Activated naive CD4-positive, alpha-beta T cell treated with anti-CD3 and anti-CD28 coated beads, Interleukin-2, amount 50 U/mL, for 72 hours (primary cell): ENCODE data around the gene DGKB. TPM values are rescaled to one million over a fixed set of nuclear protein-coding genes. Genes with fewer than 3 reads are reported as not detected.

ENCODE experiments used
- ATAC-seq, 2 donors: fragments of 150-1000 bp; cut with Tn5 transposase; 2 replicates each; pipeline ENCODE4 v1.10.0; 2021; ENCODE audit warnings: mild to moderate bottlenecking in 2 of 2, moderate library complexity in 2 of 2
- DNase-seq, 2 donors: peaks; one replicate each; pipeline ENCODE4 v3.0.0; 2021 to 2022; ENCODE audit warnings: low spot score in 2 of 2
- H3K27ac Mint-ChIP-seq, 2 donors: one replicate each; pipeline ENCODE4 v1.8.0; 2022; ENCODE audit warnings: mild to moderate bottlenecking in 2 of 2, mixed read lengths in 2 of 2
- H3K36me3 Mint-ChIP-seq, 2 donors: one replicate each; pipeline ENCODE4 v1.8.0; 2022; ENCODE audit warnings: mixed read lengths in 2 of 2
- H3K9me3 Mint-ChIP-seq, 2 donors: one replicate each; pipeline ENCODE4 v1.8.0; 2022; ENCODE audit warnings: mixed read lengths in 2 of 2
- total RNA-seq, 2 donors: library from RNA; stranded (reverse); gene quantifications; one replicate each; pipeline ENCODE4 v1.2.3, GENCODE V29; 2022

Gene DGKB
- total RNA-seq, 2 donors from 2014 or later: not detected

GRCh38 chr7:14206121-14206520 lies 696.4 kb downstream of the DGKB start:
- Mint-ChIP-seq H3K9me3 (peaks cover 7 to 9% of the 10 kb centered on the region in 2 donors), H3K36me3 (no peaks in the 10 kb centered on the region), H3K27ac (no peak overlapping the region)
- DNase-seq (no peak), ATAC-seq (no peak)

- ATAC-seq (no peak), DNase-seq (no peak)
- Mint-ChIP-seq H3K9me3 (peaks cover 5 to 7% of the 10 kb centered on the region in 2 donors), H3K36me3 (no peaks in the 10 kb centered on the region), H3K27ac (no peak overlapping the region)
Measured at GRCh38 chr7:14201353-14201752, 701.2 kb downstream of the DGKB start.

- H3K36me3 Mint-ChIP-seq: no peaks in the 10 kb centered on the region
- ATAC-seq (no peak), DNase-seq (no peak)
- H3K27ac Mint-ChIP-seq: no peak overlapping the region
- H3K9me3 Mint-ChIP-seq: peaks cover 5 to 7% of the 10 kb centered on the region in 2 donors
Measured at GRCh38 chr7:14199336-14199735, 703.2 kb downstream of the DGKB start.

GRCh38 chr7:14197280-14197679 lies 705.3 kb downstream of the DGKB start:
- no peak for ATAC-seq
- Mint-ChIP-seq H3K9me3 (peaks cover 5 to 7% of the 10 kb centered on the region in 2 donors), H3K27ac (no peak overlapping the region), H3K36me3 (no peaks in the 10 kb centered on the region)
- DNase-seq: no peak

- no peak for ATAC-seq
- no peak for DNase-seq
- H3K9me3 Mint-ChIP-seq: peaks cover 5 to 7% of the 10 kb centered on the region in 2 donors
- no peaks in the 10 kb centered on the region for H3K36me3 Mint-ChIP-seq
- no peak overlapping the region for H3K27ac Mint-ChIP-seq
Measured at GRCh38 chr7:14196555-14196954, 706.0 kb downstream of the DGKB start.

GRCh38 chr7:14195871-14196270 lies 706.7 kb downstream of the DGKB start:
- Mint-ChIP-seq H3K27ac (no peak overlapping the region), H3K36me3 (no peaks in the 10 kb centered on the region), H3K9me3 (peaks cover 0 to 11% of the 10 kb centered on the region in 2 donors)
- ATAC-seq (no peak), DNase-seq (no peak)

- peaks cover 0 to 11% of the 10 kb centered on the region in 2 donors for H3K9me3 Mint-ChIP-seq
- H3K27ac Mint-ChIP-seq: no peak overlapping the region
- no peak for ATAC-seq
- no peak for DNase-seq
- no peaks in the 10 kb centered on the region for H3K36me3 Mint-ChIP-seq
Measured at GRCh38 chr7:14195079-14195478, 707.5 kb downstream of the DGKB start.

DNA sequence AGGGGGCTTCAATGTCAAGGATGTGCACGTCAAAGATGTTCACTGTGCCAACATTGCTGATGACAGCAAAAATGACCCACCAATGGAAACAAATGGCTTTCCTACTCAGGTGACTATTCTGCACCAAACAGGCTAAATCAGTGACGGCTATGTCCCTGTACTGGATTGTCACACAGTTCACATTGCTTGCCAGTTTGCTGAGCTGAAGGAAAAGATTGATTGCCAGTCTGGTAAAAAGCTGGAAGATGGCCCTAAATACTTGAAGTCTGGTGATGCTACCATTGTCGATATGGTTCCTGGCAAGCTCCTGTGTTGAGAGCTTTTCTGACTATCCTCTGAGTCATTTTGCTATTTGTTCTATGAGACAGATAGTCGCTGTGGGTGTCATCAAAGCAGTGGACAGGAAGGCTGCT lies 710.9 kb downstream of the DGKB start:
- no peak for ATAC-seq
- H3K9me3 Mint-ChIP-seq: peaks cover 8 to 23% of the 10 kb centered on the region in 2 donors
- no peak overlapping the region for H3K27ac Mint-ChIP-seq
- H3K36me3 Mint-ChIP-seq: no peaks in the 10 kb centered on the region
- no peak for DNase-seq

DNA sequence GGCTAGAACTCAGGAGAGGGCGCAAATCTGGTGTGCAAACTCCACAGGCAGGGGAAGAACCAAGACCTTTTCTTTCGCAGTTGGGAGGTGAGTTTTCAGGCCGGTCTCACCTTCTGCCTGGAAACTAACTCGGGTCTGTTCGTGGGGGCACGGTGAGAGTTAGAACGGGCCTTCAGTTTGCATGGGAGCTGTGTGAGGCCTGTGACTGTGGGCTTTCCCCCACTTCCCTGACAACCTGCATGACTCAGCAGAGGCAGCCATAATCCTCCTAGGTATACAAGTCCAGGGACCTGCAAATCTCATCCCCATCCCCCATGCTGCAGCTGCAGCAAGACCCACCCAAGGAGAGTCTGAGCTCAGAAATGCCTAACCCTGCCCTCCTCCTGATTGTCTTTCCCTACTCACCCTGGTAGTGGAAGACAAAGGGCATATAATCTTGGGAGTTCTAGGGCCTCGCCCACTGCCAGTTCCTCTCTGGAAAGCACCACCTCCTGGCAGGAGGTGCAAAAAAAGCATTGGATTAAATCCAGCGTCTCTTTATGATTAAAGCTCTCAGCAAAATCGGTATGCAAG lies 718.2 kb downstream of the DGKB start:
- Mint-ChIP-seq H3K36me3 (peaks cover 0 to 10% of the 10 kb centered on the region in 2 donors), H3K9me3 (peaks cover 19 to 22% of the 10 kb centered on the region in 2 donors), H3K27ac (no peak overlapping the region)
- ATAC-seq (no peak), DNase-seq (no peak)

GRCh38 chr7:14179781-14180180 lies 722.8 kb downstream of the DGKB start:
- ATAC-seq (no peak), DNase-seq (no peak)
- peaks cover 0 to 5% of the 10 kb centered on the region in 2 donors for H3K36me3 Mint-ChIP-seq
- H3K27ac Mint-ChIP-seq: no peak overlapping the region
- peaks cover 2 to 5% of the 10 kb centered on the region in 2 donors for H3K9me3 Mint-ChIP-seq

- peaks cover 0 to 4% of the 10 kb centered on the region in 2 donors for H3K9me3 Mint-ChIP-seq
Measured at GRCh38 chr7:14177876-14178275, 724.7 kb downstream of the DGKB start.

GRCh38 chr7:14170872-14171271 lies 731.7 kb downstream of the DGKB start:
- ATAC-seq (no peak), DNase-seq (no peak)
- Mint-ChIP-seq H3K36me3 (peaks cover 0 to 8% of the 10 kb centered on the region in 2 donors), H3K9me3 (peaks cover 18 to 25% of the 10 kb centered on the region in 2 donors), H3K27ac (no peak overlapping the region)

More at GRCh38 chr7:14177876-14178275, 724.7 kb downstream of the DGKB start:
- DNase-seq (no peak), ATAC-seq (no peak)
- no peaks in the 10 kb centered on the region for H3K36me3 Mint-ChIP-seq
- H3K27ac Mint-ChIP-seq: no peak overlapping the region

GRCh38 chr7:14158111-14158510 lies 744.4 kb downstream of the DGKB start:
- DNase-seq (no peak), ATAC-seq (no peak)
- H3K36me3 Mint-ChIP-seq: no peaks in the 10 kb centered on the region
- H3K27ac Mint-ChIP-seq: no peak overlapping the region
- peaks cover 11 to 18% of the 10 kb centered on the region in 2 donors for H3K9me3 Mint-ChIP-seq

DNA sequence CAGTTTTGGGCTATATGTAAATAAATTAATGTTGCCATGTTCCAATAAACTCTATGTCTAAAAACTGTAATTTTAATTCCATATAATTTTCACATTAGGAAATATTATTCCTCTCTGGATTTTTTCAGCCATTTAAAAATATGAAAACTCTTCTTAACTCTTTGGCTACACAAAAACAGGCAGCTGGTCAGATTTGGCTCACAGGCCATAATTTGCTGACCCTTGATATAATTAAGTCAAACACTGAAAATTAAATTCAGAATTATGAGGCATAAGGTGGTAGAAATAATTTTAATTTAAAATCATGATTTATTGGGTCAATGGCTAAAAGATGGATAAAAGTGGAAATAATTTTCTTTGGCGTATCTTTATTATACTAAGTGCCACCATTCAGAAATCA lies 746.1 kb downstream of the DGKB start:
- Mint-ChIP-seq H3K27ac (no peak overlapping the region), H3K36me3 (no peaks in the 10 kb centered on the region), H3K9me3 (peaks cover 11 to 18% of the 10 kb centered on the region in 2 donors)
- no peak for DNase-seq
- ATAC-seq: no peak

- Mint-ChIP-seq H3K36me3 (no peaks in the 10 kb centered on the region), H3K9me3 (peaks cover 0 to 5% of the 10 kb centered on the region in 2 donors), H3K27ac (no peak overlapping the region)
- ATAC-seq: no peak
- DNase-seq: no peak
Measured at GRCh38 chr7:14148974-14149373, 753.6 kb downstream of the DGKB start.

- no peak for ATAC-seq
- Mint-ChIP-seq H3K27ac (no peak overlapping the region), H3K9me3 (peaks cover 2 to 8% of the 10 kb centered on the region in 2 donors), H3K36me3 (no peaks in the 10 kb centered on the region)
- no peak for DNase-seq
Measured at GRCh38 chr7:14147532-14147931, 755.0 kb downstream of the DGKB start.

DNA sequence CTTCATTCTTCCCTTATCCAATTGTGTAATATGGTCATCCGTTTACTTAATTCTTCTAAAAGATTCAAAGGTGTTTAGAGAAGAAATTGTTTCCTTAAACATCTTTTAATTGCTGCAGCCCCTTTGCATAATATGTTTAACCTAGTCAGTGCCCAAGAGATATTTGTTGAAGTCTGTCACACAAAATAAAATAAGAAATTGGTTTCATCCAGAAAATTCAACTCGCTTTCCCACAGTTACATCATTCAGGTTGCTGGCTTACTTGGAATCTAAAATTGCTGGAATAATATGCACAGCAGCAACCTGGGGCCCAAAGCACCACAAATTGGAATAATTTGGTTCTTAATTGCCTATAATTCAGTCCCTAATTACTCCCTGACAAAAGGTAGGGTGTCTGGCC lies 758.0 kb downstream of the DGKB start:
- Mint-ChIP-seq H3K9me3 (peaks cover 2 to 8% of the 10 kb centered on the region in 2 donors), H3K27ac (no peak overlapping the region)

DNA sequence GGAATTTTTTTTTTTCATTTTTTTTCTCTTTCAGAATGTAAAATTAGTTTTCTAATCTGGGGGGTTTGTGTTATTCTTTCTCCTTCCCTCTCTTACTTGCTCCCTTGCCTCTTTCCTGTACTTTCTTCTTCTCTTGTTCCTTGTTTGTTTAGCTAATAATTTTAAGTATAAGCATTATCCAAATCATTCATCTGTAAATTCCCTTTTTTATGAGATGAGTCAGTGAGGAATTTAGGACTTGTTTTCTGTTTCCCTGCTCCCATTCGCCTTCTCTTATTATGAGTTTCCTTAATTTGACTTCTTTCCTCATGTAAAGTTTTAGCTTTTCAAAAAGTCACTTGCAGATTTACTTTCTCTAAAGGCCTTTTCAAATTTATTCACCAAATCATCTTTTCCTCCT lies 758.4 kb downstream of the DGKB start:
- peaks cover 3 to 8% of the 10 kb centered on the region in 2 donors for H3K9me3 Mint-ChIP-seq
- DNase-seq (no peak), ATAC-seq (no peak)
- no peak overlapping the region for H3K27ac Mint-ChIP-seq
- H3K36me3 Mint-ChIP-seq: no peaks in the 10 kb centered on the region

More for the DNA sequence above, 758.0 kb downstream of the DGKB start:
- H3K36me3 Mint-ChIP-seq: no peaks in the 10 kb centered on the region
- DNase-seq: no peak
- ATAC-seq: no peak
